Measurements from ENCODE around the gene DNM2. TPM values are rescaled to one million over a fixed set of nuclear protein-coding genes. Genes with fewer than 3 reads are reported as not detected.
A peak's percentile ranks its signal among the peaks of the same experiment; 100 is the strongest.

The DNM2 gene
- total and polyA plus RNA-seq, 2 of the 13 experiments (the other 11 are each of a cell fraction or from before 2014, with no cell fraction given): 41.7 to 59.8 TPM

DNA sequence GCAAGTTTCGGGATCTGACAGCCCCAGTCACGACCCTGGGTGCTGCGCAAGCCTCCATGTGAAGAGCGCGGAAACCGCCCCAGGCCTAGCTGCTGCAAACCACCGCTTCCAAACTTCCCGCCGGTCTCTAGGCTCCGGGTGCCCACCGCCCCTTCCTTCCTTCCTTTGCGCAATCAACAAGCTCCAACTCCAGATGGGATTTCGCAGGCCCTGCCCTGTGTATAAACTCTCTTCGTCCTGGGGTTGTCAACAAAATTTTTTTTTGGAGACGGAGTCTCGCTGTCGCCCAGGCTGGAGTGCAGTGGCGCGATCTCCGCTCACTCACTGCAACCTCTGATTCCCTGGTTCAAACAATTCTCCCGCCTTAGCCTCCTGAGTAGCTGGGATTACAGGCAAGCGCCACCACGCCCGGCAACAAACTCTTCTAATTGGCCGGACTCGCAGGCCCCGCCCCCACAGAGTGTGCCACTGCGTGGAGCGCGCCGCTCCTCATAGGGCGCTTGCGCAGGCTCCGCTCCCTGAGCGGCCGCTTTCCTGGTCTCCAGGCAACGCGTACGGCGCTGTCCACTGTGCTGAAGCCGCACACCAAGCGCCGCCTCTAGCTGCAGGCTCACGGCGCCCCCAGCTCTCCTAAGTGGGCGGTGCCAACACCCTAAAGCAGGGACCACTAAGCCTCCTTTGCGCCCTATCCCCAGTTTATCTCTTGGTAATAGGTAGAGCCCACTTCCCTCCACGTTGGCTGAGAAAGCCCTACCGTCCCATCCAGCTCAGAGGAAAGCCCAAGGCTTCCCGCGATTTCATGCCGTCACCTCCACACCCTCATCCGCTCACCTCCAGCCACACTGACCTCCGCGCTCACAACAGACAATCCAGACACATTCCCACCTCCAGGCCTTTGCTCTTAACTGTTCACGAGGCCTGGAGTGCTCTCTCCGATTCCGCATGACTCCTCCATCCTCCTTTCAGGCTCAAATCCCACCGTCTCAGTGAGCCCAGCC lies 22.2 kb upstream of the DNM2 start (continued):
- peak; percentile 63; the same call in 1 of the 2 replicates for TF ChIP-seq KDM5B (CRISPR knock-in tag; IDR thresholded peaks at IDR 0.05; ENCODE audit: borderline replicate concordance)
- no peak; the same call in 1 of the 2 replicates for TF ChIP-seq CBFB (CRISPR knock-in tag; IDR thresholded peaks at IDR 0.05)
- peak; percentile 77 for TF ChIP-seq HOXA3 (CRISPR knock-in tag; IDR thresholded peaks at IDR 0.05)
- TF ChIP-seq ZNF772 (CRISPR knock-in tag; IDR thresholded peaks at IDR 0.05): peak; percentile 86; the same call in 1 of the 2 replicates
- no peak; the same call in 1 of the 2 replicates for TF ChIP-seq ZNF30 (CRISPR knock-in tag; IDR thresholded peaks at IDR 0.05)
- peak; percentile 90 for TF ChIP-seq ZNF451 (CRISPR knock-in tag; IDR thresholded peaks at IDR 0.05)
- TF ChIP-seq, protein P1, sequence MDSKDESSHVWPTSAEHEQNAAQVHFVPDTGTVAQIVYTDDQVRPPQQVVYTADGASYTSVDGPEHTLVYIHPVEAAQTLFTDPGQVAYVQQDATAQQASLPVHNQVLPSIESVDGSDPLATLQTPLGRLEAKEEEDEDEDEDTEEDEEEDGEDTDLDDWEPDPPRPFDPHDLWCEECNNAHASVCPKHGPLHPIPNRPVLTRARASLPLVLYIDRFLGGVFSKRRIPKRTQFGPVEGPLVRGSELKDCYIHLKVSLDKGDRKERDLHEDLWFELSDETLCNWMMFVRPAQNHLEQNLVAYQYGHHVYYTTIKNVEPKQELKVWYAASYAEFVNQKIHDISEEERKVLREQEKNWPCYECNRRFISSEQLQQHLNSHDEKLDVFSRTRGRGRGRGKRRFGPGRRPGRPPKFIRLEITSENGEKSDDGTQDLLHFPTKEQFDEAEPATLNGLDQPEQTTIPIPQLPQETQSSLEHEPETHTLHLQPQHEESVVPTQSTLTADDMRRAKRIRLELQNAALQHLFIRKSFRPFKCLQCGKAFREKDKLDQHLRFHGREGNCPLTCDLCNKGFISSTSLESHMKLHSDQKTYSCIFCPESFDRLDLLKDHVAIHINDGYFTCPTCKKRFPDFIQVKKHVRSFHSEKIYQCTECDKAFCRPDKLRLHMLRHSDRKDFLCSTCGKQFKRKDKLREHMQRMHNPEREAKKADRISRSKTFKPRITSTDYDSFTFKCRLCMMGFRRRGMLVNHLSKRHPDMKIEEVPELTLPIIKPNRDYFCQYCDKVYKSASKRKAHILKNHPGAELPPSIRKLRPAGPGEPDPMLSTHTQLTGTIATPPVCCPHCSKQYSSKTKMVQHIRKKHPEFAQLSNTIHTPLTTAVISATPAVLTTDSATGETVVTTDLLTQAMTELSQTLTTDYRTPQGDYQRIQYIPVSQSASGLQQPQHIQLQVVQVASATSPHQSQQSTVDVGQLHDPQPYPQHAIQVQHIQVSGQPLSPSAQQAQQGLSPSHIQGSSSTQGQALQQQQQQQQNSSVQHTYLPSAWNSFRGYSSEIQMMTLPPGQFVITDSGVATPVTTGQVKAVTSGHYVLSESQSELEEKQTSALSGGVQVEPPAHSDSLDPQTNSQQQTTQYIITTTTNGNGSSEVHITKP (CRISPR knock-in tag; IDR thresholded peaks at IDR 0.05; ENCODE audit: low read depth): peak; percentile 55; the same call in 1 of the 2 replicates
- TF ChIP-seq IKZF4 (CRISPR knock-in tag; IDR thresholded peaks at IDR 0.05; ENCODE audit: borderline replicate concordance, low read depth, not compliant biosample characterization): peak; percentile 95
- no peak for TF ChIP-seq CREM (IDR thresholded peaks at IDR 0.05)
- no peak for TF ChIP-seq CREM (CRISPR knock-in tag; IDR thresholded peaks at IDR 0.05)
- no peak; the same call in 1 of the 2 replicates for TF ChIP-seq ZNF619 (CRISPR knock-in tag; IDR thresholded peaks at IDR 0.05)
- peak; percentile 88; the same call in 1 of the 2 replicates for TF ChIP-seq ZNF446 (CRISPR knock-in tag; IDR thresholded peaks at IDR 0.05)
- TF ChIP-seq RBM22 (optimal IDR thresholded peaks at IDR 0.05; ENCODE audit: low read length): peak; percentile 95
- no peak; the same call in 1 of the 2 replicates for TF ChIP-seq ZNF292 (CRISPR knock-in tag; IDR thresholded peaks at IDR 0.05; ENCODE audit: borderline replicate concordance, low read depth)
- TF ChIP-seq ZNF567 (CRISPR knock-in tag; IDR thresholded peaks at IDR 0.05; ENCODE audit: borderline replicate concordance): no peak
- TF ChIP-seq BCL6 (CRISPR knock-in tag; IDR thresholded peaks at IDR 0.05): peak; percentile 68
- no peak for TF ChIP-seq RAD51 (IDR thresholded peaks at IDR 0.05; ENCODE audit: borderline replicate concordance)
- TF ChIP-seq GTF3A (CRISPR knock-in tag; conservative IDR thresholded peaks at IDR 0.05): no peak
- TF ChIP-seq XRCC5 (optimal IDR thresholded peaks at IDR 0.05; ENCODE audit: low read length): peak; percentile 47
- TF ChIP-seq ZNF558 (CRISPR knock-in tag; IDR thresholded peaks at IDR 0.05; ENCODE audit: borderline replicate concordance): peak; percentile 92; the same call in 1 of the 2 replicates
- no peak for TF ChIP-seq SYNCRIP (IDR thresholded peaks at IDR 0.05; ENCODE audit: insufficient read depth, low read depth, low read length)
- no peak for TF ChIP-seq NR1H2 (CRISPR knock-in tag; IDR thresholded peaks at IDR 0.05; ENCODE audit: borderline replicate concordance, low read depth)

Data from HepG2 (cell line).